Stimulated activated CD8-positive, alpha-beta memory T cell treated with anti-CD3 and anti-CD28 coated beads, Interleukin-2, amount 100 ng/mL, for 48 hours (primary cell): ENCODE data around the gene MT2A.
"Not testable (repeated sequence)": the region's sequence is repeated elsewhere in the genome, so short reads cannot be mapped to it uniquely, and the experiment has no call there.

ENCODE experiments used
- DNase-seq, 2 donors: peaks; one replicate each; pipeline ENCODE4 v3.0.0-alpha.2; 2020; ENCODE audit warnings: low read depth in 2 of 2

The MT2A gene

GRCh38 chr16:56608043-56608875 is at the start of gene MT2A:
Gene MT2A, plus strand, starts transcription at chr16:56608584. Its CDS starts 72 bp downstream, at chr16:56608656.
- DNase-seq, result peak; percentile 90 to 91

DNA sequence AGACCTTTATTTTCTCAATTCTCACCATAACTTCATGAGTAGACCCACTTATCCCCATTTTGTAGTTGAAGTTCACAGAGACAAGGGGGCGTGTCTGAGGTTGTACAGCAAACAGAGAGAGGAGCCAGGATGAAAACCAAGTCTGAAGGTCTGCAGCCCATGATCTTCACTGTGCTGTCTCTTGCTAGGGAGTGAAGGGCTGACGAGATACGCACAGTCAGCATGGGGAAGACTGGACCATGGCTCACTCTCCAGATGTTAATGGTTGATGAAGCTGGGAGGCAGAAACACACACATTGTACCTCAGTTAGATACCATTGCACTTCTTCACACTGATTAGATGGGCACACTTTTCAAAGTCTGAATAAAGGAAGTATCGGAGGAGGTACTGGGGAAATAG is 49.3 kb upstream of the MT2A start:
- no peak for DNase-seq

DNA sequence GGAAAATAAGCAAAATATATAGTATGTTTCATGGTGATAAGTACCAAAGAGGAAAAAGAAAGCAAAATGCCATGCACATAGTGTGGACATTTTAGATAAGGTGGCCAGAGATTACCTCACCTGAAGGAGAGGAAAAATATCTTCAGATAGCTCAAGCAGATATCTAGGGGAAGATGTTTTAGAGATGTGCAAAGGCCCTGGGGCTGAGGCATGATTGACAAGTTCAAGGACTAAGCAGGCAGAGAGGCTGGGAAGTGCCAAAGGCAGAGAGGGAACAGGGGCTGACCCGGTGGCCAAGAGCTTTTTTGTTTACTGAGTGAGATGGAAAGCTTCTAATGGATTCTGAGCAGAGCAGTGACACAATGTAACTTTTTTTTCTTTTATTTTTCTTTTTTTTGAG is 47.9 kb upstream of the MT2A start:
- no peak for DNase-seq

DNA sequence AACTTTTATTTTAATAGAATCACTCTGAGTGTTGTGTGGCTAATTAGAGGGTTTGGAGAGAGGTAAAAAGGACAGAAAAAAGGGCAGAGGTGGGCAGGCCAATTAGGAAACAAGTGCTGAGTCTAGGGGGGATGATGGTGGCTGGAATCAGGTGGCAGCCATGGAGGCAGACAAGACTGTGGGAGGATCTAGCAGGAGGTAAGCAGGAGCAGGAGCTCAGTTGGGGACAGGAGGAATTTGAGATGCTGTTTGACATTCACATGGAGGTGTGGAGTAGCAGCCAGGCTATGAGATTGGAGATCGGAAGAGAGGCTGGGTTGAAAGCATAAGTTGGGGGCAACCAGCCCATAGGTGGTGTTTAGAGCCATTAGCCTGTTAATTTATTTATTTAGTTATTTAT is 47.3 kb upstream of the MT2A start:
- no peak for DNase-seq

DNA sequence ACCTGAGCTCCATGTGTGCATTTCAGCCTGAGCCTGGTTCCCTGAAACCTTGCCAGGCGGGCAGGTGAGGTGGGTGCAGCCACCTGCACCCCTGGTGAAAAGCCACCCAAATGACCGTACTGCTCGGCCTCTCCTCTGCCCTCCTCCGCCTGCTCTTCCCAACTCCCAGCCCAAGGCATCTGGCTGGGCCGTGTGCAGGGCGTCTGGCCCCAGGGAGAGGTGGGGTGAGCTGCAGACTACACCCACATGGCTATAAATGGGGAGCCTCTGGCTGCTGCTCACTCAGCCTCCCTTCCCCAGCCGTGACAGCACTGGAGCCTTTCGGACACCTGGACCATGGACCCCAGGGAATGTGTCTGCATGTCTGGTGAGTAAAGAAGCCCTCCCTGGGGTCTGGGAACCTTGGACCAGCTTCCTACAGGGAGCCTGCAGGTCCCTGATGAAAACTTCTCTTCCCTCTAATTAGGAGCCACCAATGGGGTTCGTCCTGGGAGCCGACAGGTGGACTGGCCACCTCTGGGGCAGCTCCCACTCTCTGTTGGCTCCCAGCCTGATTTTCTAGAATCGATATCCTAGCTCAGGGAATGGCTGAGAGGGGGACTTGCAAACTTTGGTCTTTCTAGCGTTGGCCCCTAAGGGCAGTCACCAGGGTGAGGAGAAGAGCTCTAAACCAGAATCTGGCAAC is 43.4 kb upstream of the MT2A start, which contains the start of gene MT4:
Gene MT4, plus strand, starts transcription at position 281 of the 685 bp plus-strand sequence. Its CDS starts 56 bp downstream, at position 337.
- no peak for DNase-seq

DNA sequence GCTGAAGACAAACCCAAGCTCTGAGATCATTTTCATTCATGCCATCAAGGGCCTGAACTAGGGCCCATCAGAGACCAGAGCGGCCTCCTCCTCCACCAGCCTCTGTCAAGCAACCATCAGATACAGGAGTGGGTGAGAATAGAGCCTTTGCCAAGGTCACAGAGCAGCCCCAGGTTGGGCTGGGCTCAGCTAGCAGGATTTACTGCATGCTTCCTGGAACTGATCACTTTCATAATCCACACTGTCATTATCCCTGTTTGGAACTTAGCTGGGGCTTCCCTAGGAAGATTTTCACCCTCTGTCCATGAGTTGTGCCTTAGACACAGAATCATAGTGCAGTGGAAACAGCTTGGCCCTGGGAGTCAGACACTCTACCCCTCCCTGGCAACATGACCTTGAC is 38.4 kb upstream of the MT2A start:
- no peak for DNase-seq

DNA sequence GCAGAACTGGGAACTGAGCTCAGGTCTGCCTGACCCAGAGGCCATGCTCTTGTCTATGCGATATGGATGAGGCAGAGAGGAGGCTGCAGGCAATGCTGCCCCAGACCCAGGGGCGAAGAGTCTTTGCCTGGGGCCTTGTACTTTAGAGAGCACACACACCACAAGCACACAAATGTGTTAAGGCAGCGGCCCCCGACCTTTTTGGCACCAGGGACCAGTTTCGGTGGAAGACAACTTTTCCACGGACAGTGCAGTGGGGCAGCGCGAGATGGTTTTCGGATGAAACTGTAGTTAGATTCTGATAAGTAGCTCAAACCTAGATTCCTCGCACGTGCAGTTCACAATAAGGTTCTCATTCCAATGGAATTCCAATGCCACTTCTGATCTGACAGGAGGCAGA is 36.9 kb upstream of the MT2A start:
- DNase-seq, result no peak

- DNase-seq, result no peak
Measured at GRCh38 chr16:56574625-56575024, 33.8 kb upstream of the MT2A start.

- DNase-seq, result peak; percentile 64 to 84
Measured at GRCh38 chr16:56576585-56577299, 31.6 kb upstream of the MT2A start.

GRCh38 chr16:56577300-56577625 is 31.1 kb upstream of the MT2A start:
- no peak for DNase-seq

DNA sequence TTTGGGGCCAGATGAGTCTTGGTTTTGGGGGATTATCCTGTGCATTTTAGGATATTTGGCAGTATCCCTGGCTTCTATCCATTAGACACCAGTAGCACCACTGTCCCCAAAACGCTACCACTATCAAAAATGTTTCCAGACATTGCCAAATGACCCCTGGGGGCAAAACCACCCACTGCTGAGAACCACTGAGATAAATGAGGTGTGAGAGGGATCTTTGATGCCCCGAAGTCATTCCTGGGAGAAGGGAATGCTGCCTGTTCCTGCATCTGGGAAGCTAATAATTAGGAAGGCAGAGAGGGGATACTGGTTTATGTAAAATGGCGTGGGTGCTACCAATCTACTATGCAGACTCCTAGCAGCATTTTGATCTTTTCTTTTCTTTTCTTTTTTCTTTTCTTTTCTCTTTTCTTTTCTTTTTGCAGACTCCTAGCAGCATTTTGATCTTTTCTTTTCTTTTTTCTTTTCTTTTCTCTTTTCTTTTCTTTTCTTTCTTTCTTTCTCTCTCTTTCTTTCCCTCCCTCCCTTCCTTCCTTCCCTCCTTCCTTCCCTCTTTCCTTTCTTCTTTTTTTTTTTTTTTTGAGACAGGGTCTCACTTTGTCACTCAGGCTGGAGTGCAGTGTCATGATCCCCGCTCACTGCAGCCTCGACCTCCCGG is 27.9 kb upstream of the MT2A start:
- DNase-seq, result no peak

- DNase-seq, result not testable (repeated sequence)
Measured at GRCh38 chr16:56582911-56583310, 25.5 kb upstream of the MT2A start.

DNA sequence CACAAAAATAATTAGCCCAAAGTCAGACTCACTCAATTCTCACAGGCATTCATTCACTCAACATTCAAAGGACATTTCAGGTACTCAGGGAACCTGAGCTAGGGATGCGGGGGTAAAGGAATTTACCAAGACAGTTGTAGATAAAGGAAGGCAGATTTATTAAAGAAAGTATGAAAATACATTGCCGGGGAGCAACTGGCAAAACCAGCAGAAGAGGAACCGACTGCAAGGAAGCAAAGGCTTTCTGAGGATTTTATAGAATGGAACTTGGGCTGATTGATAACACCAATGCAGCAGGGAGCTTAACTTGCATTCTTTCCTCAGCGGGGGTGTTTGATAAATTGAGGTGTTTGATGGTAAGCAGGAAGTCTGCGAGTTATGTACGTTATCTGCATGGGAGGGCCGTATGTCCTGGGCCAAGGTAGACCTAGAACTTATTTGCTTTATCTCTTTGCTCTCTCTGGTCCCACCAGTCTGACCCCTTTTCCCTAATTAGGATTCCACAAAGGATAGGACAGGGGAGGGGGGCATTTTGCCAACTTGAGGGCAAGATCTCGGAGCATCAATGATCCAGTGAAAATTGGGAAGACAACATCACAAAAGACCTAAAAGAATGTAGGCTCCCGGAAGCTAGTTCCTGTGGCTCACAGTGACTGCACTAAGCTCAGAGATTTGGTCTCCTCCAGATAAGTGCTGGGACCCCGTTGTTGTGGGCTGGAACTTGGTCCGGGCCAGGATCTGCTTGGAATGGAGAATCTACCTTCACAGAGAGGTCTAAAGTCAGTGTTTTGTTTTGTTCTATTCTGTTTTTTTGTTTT is 24.8 kb upstream of the MT2A start:
- DNase-seq, result no peak

GRCh38 chr16:56584276-56584675 is 24.1 kb upstream of the MT2A start:
- DNase-seq, result no peak

- no peak for DNase-seq
Measured at GRCh38 chr16:56588781-56589140, 19.6 kb upstream of the MT2A start.

DNA sequence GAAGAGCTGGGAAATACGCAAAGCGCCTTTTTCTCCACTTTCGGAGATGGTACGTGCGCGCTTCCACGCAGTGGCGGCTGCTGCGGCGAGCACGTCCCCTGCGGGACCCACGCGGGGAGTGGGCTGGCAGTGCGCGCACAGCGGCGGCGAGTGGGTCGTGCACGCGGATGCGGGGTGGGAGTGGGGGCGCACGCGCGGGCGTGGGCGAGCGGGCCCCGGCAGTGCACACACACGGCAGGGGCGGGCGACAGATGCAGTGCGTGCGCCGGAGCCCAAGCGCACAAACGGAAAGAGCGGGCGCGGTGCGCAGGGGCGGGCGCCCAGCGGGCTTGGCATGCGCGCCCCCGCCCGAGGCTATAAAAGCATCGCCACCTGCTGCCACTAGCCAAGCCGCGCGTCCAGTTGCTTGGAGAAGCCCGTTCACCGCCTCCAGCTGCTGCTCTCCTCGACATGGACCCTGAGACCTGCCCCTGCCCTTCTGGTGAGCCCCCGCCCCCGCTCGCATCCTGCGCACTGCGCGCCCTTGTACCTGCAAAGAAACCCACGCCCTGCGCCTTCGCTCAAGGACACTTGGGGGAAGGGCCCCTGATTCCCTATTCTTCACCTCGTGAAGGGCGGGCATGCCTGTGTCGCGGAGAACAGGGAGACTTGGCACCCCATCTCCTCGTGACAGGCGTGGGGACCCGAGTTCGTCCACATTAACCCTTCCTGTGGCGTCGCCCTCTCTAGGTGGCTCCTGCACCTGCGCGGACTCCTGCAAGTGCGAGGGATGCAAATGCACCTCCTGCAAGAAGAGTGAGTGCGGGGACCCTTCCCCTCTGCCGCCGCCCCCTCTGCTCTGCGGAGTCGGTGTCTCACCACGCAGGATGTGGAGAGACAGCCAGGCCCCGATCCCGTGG is 19.0 kb upstream of the MT2A start, which contains the start of gene MT3:
Gene MT3, plus strand, starts transcription at position 388 of the 899 bp plus-strand sequence. Its CDS starts 63 bp downstream, at position 451.
- no peak for DNase-seq

DNA sequence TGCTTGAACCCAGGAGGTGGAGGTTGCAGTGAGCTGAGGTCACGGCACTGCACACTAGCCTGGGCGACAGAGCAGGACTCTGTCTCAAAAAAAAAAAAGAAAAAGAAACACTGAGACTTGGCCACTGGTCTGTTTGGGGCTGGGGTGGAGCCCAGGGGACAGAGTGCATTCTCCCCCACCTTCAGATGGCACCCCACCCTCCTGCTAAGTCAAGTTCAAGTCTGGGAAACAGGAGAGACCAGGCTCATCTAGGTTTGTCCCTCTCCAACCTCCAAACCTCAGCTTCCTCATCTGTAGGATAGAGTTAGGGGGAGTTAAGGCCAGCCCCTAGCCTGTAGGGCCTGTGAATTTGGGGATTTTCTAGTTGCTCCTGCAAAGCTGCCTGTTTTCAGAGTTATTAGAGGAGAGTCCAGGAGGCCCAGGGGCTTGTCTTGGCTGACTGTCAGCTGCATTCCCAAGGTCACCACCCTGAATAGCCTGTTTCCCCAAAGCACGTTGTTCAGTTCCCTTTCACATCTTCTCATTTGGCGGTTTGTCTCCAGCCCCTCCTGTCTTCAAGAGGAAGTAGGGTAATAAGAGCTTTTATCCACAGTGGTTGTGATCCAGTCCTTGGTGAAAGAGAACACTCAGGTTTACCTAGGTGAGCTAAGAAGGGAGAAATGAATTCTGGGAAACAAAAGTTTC is 16.9 kb upstream of the MT2A start:
- DNase-seq, result no peak

DNA sequence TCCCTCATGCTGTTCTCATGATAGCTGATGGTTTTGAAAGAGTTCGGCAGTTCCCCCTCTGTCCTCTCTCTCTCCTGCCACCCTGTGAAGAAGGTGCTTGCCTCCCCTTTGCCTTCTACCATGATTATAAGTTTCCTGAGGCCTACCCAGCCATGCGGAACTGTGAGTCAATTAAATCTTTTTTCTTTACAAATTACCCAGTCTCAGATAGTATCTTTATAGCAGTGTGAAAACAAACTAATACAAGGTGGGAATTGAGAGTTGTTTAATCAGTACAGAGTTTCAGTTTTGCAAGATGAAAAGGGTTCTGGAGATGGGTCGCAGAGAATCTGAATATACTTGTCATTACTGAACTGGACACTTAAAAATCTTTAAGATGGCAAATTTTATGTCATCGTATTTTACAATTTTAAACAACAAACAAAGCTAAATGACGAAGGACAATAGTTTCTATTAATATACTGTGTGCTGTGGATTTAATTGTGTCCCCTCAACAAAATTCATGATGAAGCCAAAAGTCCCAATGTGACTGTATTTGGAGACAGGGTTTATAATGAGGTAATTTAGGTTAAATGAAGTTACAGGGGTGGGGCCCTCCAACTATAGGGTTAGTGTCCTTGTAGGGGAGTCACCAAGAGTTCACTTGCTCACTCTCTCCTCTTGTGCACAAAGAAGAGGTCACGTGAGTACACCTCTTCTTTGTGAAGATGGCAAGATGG is 14.7 kb upstream of the MT2A start:
- no peak for DNase-seq

DNA sequence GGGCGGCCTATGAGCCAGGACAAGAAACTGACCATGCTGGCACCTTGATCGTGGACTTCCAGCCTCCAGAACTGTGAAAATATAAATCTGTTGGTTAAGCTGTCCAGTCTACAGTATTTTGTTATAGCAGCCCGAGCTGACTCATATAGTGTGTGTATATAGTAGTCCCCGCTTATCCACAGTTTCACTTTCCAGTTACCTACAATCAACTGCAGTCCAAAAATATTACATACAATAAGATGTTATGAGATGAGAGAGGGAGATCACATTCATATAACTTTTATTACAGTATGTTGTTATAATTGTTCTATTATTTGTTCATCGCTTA is 14.1 kb upstream of the MT2A start:
- DNase-seq, result no peak
